ENCODE results near the gene PYGM.
"Not testable (repeated sequence)": the region's sequence is repeated elsewhere in the genome, so short reads cannot be mapped to it uniquely, and the experiment has no call there.

Gene PYGM

GRCh38 chr11:64714666-64715065 is 45.1 kb downstream of the PYGM start:
- DNase-seq, result no peak

- DNase-seq, result no peak
Observed at GRCh38 chr11:64713781-64714363, 45.9 kb downstream of the PYGM start.

- DNase-seq, result no peak
Observed at GRCh38 chr11:64713016-64713707, 46.6 kb downstream of the PYGM start.

- DNase-seq, result peak in 1 of 2 experiments; percentile 17
Observed at GRCh38 chr11:64712430-64713015, 47.3 kb downstream of the PYGM start.

GRCh38 chr11:64711956-64712362 is 47.8 kb downstream of the PYGM start:
- no peak for DNase-seq

- no peak for DNase-seq
Observed at GRCh38 chr11:64711138-64711955, 48.4 kb downstream of the PYGM start.

GRCh38 chr11:64710418-64711137 is 49.2 kb downstream of the PYGM start:
- DNase-seq, result no peak

- no peak for DNase-seq
Observed at GRCh38 chr11:64705501-64705900, 54.3 kb downstream of the PYGM start.

- DNase-seq, result no peak
Observed at GRCh38 chr11:64703048-64703447, 56.7 kb downstream of the PYGM start.

- not testable (repeated sequence) for DNase-seq
Observed at GRCh38 chr11:64701956-64702355, 57.8 kb downstream of the PYGM start.

- no peak for DNase-seq
Observed at GRCh38 chr11:64698427-64698826, 61.3 kb downstream of the PYGM start.

GRCh38 chr11:64697663-64698375 is 62.0 kb downstream of the PYGM start:
- DNase-seq, result no peak
